ENCODE data around the gene NDST1. TPM values are rescaled to one million over a fixed set of nuclear protein-coding genes. Genes with fewer than 3 reads are reported as not detected.

Gene NDST1
- total RNA-seq, 6 experiments from 2014 or later, result 38.1 to 97.5 (median 76.0) TPM

- 90% methylated on average over 6 of the region's 6 CpGs for WGBS (ENCODE audit: insufficient coverage, low coverage, low lambda C conversion rate, missing lambda C conversion rate)
- intact Hi-C loops (cut with DNase I), result no loop called here
- no peaks in the 10 kb centered on the region for H3K9me3 ChIP-seq
- H3K4me3 ChIP-seq, result no peak overlapping the region
- TF ChIP-seq POLR2A (IDR thresholded peaks at IDR 0.05), result no peak
- no peak overlapping the region for H3K27ac ChIP-seq
- H3K27me3 ChIP-seq, result no peaks in the 10 kb centered on the region
- peaks cover 0 to 22% (median 12%) of the 10 kb centered on the region in 4 donors for H3K4me1 ChIP-seq
- H3K36me3 ChIP-seq, result no peaks in the 10 kb centered on the region
- no peak for ATAC-seq
- no peak for DNase-seq
Measured at GRCh38 chr5:150607105-150607504, 99.2 kb downstream of the NDST1 start.

Other genes starting within 250 kb of the NDST1 start
- gene CAMK2A, start 218.4 kb upstream of the NDST1 start, total RNA-seq, result under 1 TPM in 3 of 6 experiments, not detected in 3; 0.10 to 0.26 (median 0.23) TPM
- gene ARSI, start 205.2 kb upstream of the NDST1 start, total RNA-seq, result under 1 TPM in 5 of 6 experiments, not detected in 1; 0.06 to 0.51 (median 0.20) TPM
- gene TCOF1, start 150.4 kb upstream of the NDST1 start, total RNA-seq, result 10 to 100 TPM in 2 of 6 experiments, 1 to 10 TPM in 4; 6.7 to 12.0 (median 8.9) TPM
- gene CD74, start 95.2 kb upstream of the NDST1 start, total RNA-seq, result 100 to 1,000 TPM in 5 of 6 experiments, 10 to 100 TPM in 1; 68.4 to 549 (median 211) TPM
- gene RPS14, start 58.4 kb upstream of the NDST1 start, total RNA-seq, result 100 to 1,000 TPM; 573 to 800 (median 663) TPM
- 10 to 100 TPM; 23.4 to 51.8 (median 35.6) TPM for gene SYNPO, start 132.5 kb downstream of the NDST1 start, total RNA-seq
- under 1 TPM in 3 of 6 experiments, not detected in 3; 0.09 to 0.25 (median 0.12) TPM for gene MYOZ3, start 153.1 kb downstream of the NDST1 start, total RNA-seq
- 10 to 100 TPM; 12.3 to 19.4 (median 17.7) TPM for gene RBM22, start 192.9 kb downstream of the NDST1 start, total RNA-seq